NCI-H748 treated with DMSO at 0.1 percent for 48 hours (cell line): ENCODE results near the gene INPP5A.
A peak's percentile ranks its signal among the peaks of the same experiment; 100 is the strongest.
"Not testable (repeated sequence)": the region's sequence is repeated elsewhere in the genome, so short reads cannot be mapped to it uniquely, and the experiment has no call there.

Experiments used
- DNase-seq: peaks from one replicate; lab custom pipeline; 2025; lab: John Stamatoyannopoulos, UW

INPP5A gene

DNA sequence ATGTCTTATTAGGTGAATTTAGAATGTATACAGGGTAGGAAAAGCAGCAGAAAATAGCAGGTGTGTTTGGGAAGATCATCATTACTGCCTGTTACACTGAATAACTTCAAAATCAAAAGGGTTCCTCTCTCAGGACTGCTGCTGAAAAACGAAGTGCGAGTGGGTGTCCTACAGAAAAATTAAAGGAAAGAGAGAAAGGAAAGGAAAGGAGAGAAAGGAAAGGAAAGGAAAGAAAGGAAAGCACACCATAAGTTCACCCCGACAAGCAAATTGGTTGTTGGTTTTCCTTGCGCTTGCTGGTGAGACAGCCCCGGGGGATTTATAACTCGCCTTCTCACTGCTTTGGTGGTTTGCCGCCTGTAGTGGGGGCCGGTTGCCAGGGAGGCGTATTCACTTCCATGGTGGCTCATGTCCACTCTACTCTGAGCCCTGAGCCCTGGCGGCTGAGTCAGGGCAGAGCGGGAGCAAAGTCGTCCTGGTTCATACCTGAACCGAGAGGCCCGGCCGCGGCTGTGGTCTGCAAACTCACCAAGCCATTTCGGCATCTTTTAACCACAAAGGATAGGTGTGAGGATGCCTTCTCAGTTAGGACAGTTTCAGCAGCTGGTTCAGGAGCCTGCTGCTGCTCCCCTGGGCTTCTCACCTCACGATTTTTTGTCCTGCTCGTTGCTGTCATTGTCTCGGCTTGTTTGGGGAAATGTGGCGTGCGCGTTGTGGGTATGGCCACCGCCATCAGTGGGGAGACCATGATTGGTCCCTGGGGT lies 26.1 kb downstream of the INPP5A start:
- no peak for DNase-seq

- DNase-seq = no peak
These were observed 26.6 kb downstream of the INPP5A start for GRCh38 chr10:132564249-132564605.

- DNase-seq = no peak
These were observed 27.1 kb downstream of the INPP5A start for GRCh38 chr10:132564690-132565089.

DNA sequence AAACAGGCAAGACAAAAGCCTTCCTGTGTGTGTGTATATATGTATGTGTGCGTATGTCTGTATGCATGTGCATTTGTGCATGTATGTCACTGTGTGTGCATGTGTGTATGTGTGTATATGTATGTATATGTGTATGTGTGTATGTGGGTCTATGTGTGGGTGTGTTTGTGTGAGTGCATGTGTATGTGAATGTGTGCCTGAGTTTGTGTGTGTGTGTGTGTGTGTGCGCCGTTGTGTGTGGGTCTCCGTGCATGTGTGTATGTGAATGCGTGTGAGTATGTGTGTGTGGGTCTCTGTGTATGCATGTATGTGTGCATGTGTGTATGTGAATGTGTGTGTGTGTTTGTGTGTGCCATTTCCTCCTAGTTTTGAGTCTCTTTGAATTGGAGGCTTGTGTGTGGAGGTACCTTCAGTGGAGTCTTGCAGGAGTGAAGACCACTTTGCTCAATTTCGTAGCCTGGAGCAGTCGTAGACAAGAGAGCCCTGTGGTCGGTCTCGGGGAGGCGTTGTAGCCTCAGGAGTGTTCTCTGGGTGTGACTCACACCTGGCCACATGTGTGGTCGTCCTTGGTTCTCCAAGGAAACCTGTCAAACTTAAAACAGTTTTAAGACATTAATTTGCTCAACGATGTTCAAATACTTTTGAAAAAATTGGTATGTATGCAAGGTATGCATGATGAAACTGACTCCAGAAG lies 28.1 kb downstream of the INPP5A start:
- no peak for DNase-seq

DNA sequence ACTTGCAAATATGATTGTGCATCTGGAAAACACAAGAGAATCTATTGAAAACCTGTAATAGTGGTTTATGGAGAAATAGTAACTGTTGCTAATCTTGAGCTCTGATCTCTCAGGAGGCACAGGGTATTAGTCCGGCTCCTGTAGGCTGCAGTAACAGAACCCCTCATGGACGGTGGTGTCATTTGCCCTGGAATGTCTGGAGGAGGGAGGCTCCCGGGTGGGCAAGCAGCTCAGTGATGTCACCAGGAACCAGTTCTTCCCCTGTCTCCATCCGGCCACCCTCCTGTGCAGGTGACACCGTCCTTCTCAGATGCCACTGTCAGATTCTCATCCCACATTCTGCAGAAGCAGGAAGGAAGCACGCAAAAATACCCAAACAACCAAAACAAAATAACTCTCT lies 29.3 kb downstream of the INPP5A start:
- DNase-seq = no peak

GRCh38 chr10:132570265-132570664 lies 32.7 kb downstream of the INPP5A start:
- DNase-seq = no peak

GRCh38 chr10:132570771-132571649 lies 33.4 kb downstream of the INPP5A start:
- peak; percentile 1 for DNase-seq

- DNase-seq = no peak
These were observed 34.3 kb downstream of the INPP5A start for GRCh38 chr10:132571650-132572544.

- DNase-seq = no peak
These were observed 35.0 kb downstream of the INPP5A start for GRCh38 chr10:132572545-132572937.

DNA sequence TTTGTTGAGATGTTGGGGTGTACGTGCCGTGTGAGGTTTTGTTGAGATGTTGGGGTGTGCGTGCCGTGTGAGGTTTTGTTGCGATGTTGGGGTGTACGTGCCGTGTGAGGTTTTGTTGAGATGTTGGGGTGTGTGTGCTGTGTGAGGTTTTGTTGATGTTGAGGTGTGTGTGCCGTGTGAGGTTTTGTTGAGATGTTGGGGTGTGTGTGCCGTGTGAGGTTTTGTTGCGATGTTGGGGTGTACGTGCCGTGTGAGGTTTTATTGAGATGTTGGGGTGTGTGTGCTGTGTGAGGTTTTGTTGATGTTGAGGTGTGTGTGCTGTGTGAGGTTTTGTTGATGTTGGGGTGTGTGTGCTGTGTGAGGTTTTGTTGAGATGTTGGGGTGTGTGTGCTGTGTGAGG lies 35.4 kb downstream of the INPP5A start:
- not testable (repeated sequence) for DNase-seq

DNA sequence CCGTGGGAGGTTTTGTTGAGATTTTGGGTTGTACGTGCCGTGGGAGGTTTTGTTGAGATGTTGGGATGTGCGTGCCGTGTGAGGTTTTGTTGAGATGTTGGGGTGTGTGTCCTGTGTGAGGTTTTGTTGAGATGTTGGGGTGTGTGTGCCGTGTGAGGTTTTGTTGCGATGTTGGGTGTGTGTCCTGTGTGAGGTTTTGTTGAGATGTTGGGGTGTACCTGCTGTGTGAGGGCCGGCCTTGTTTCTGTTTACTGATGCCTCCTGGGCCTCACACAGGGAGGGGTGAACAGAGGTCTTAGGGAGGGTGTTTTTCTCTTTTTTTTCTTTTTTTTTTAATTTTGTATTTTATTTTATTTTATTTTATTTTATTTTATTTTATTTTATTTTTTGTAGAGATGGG lies 36.7 kb downstream of the INPP5A start:
- no peak for DNase-seq

DNA sequence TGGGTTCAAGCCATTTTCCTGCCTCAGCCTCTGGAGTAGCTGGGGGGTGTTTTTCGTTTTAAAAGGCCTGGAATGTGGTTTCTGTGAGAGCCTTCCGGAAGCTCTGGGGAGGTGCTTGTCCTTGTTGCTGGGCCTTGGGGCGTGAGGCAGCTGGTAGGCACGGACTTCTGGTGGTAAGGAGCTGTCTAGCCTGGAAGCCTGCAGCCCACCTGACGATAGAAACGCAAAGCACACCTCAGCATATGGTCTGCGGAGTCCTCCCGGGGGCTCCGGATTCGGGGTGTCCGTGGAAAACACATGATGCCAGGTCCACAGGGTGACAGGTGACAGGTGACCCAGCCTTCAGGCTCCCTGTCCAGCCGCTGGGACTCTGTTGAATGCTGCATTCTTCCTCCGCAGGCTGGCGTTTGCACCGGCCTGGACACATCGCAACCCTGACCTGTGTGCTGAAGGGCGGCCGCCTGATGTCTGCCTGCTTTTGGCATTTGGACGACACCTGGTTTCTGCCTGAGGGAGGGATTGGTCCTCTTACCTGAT lies 37.3 kb downstream of the INPP5A start:
- no peak for DNase-seq

DNA sequence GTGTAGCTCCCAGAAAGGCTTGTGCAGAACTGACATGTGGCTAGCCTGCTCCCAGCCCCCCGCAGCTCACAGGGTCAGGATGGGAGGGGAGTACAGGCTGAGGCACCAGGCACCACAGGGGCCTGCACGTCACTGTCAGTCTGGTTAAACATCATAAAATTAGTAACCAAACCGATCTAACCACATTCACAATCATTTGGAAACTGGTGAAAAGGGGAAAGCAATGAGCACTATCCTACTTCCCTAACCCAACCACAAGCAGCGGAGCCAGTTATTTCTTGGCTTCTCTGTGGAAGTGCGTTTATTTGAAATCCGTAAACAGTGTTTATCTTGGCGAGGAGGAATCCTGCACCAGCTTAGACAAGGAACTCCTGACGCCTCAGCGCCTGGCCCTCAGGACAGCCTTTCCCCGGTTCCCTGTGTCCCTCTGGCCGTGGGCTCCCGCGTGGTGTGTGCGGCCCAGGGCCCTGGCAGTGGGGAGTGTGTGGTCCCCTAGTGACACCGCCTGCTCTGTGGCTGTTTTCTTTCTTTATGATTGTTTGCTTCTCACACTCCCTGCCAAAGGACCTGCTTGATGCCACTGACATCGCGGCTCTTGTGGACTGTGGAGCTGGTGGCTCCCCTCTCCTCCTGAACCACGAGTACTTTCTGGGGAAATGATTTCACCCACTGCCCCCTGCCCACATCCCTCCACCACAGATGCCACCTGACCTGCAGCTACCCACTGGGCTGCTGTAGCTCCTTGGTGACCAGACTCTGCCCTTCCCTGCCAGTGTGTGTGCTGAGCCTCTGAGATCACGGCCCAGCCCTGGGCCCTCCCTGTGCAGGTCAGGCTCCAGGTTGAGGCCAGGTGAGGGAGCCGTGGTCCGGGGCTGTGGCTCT lies 38.0 kb downstream of the INPP5A start:
- DNase-seq = no peak

DNA sequence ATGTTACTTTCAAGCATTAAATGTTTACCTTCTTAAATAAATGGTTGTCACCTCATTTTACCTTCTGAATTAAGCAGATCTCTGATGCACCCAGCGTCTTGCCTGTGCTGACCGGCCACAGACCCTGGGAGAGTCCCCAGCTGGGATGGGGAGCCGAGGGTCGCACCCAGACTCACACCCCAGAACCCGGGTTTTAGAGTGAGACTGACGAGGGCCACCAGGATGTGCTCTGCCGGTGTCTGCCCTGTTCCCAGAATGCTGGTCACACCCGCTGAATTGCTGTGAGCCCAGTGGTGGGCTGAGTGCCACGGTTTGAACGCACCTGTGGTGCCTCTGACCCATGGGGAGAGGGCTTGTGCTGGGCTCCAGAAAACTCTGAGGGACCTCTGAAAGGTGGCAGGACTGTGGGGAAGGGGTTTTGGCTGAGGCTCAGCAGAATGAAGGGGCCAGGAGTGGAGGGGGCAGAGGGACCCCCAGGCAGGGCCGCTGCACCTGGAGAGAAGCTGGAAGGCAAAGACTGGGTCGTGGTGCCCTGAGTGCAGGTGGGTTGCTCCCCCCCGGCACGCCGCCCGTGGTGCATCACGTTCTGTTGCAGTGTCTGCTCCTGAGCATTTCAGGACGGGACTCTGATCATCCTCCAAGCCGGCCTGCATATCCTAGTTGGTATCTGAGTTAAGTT lies 39.2 kb downstream of the INPP5A start:
- no peak for DNase-seq

GRCh38 chr10:132577350-132578003 lies 39.9 kb downstream of the INPP5A start:
- no peak for DNase-seq

GRCh38 chr10:132578287-132578951 lies 40.8 kb downstream of the INPP5A start:
- no peak for DNase-seq

DNA sequence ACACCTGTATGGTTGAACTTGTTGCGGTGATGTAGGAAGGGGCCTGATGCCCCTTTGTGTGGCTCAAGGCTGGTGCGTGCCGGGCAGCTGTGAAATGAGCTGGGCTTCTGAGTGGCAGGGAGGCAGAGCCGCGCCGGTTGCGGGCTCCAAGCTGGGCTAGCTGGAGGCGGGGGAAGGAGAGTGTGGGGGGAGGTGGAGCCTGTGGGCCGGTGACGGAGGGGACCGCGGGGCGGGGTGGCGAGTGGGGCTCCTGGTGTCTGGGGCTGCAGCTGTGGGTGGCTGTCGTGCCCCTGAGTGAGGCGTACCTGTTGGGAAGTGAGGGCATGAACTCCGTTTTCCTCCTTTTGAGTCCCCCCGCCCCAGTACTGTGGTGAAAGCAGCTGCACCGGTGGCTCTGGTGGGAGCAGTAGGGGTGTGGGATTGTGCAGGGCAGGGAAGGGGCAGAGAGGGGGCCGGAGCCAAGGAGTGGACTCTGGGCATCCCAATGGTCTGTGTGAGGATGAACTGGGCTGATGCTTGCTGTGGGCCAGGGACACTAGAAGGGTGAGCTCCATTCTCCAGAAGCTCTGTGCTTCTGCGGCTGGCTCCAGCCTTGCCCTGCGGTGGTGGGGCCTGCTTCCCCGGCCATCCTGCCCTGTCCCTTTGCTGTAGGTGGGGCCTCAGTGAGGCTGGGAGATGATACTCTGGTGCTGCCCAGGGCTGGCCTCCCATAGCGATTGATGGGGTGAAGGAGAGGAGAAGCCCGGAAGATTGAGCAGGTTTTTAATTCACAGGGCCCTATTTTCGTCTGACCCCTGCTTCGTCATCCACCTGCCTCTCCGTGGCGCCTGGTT lies 41.7 kb downstream of the INPP5A start:
- DNase-seq = no peak

- DNase-seq = no peak
These were observed 42.6 kb downstream of the INPP5A start for GRCh38 chr10:132580143-132580542.
